A673 (cell line): Measurements from ENCODE around the gene PPFIBP1. TPM values are rescaled to one million over a fixed set of nuclear protein-coding genes. Genes with fewer than 3 reads are reported as not detected.
"Not testable (repeated sequence)": the region's sequence is repeated elsewhere in the genome, so short reads cannot be mapped to it uniquely, and the experiment has no call there.

Experiments used
- BruUV-seq: library from RNA; stranded (reverse); fragments of 400-500 nt; replicated peaks from 2 replicates; lab custom pipeline; 2021; lab: Mats Ljungman, UMichigan
- CTCF ChIA-PET: fragments of 300-600 bp; sonication (Branson Sonifier 250); formaldehyde crosslinking; loops from one replicate; lab custom pipeline; 2022; ENCODE audit warnings: antibody characterized with exemption; lab: Charles Lee
- POLR2A ChIA-PET: fragments of 300-600 bp; sonication (Branson Sonifier 250); formaldehyde crosslinking; loops from one replicate; lab custom pipeline; 2022; ENCODE audit warnings: antibody characterized with exemption; ENCODE audit not compliant: low non-redundant PET; lab: Charles Lee
- DNase-seq: peaks from one replicate; pipeline ENCODE4 v3.0.0-alpha.2; 2015; ENCODE audit warnings: low spot score
- H3K27ac ChIP-seq: fragments of 200-600 bp; sonication (generic); 2 replicates; pipeline ENCODE4 v1.5.1; 2016; ENCODE audit warnings: mixed run types, low read depth, mild to moderate bottlenecking, mixed read lengths, antibody characterized with exemption, low read length; ENCODE audit not compliant: poor library complexity, severe bottlenecking
- H3K27me3 ChIP-seq: fragments of 200-600 bp; sonication (generic); replicated peaks from 2 replicates; pipeline ENCODE4 v1.6.1; 2017; ENCODE audit warnings: mixed run types, low read depth, mild to moderate bottlenecking, mixed read lengths, antibody characterized with exemption, low read length; ENCODE audit not compliant: insufficient read depth, poor library complexity
- H3K36me3 ChIP-seq: fragments of 200-600 bp; sonication (generic); 2 replicates; pipeline ENCODE4 v1.6.1; 2016; ENCODE audit warnings: mixed run types, mild to moderate bottlenecking, mixed read lengths, antibody characterized with exemption, low read length; ENCODE audit not compliant: insufficient read depth, poor library complexity, severe bottlenecking
- H3K4me1 ChIP-seq: fragments of 200-600 bp; sonication (generic); 2 replicates; pipeline ENCODE4 v1.6.1; 2017; ENCODE audit warnings: mixed run types, mild to moderate bottlenecking, mixed read lengths, antibody characterized with exemption, low read length; ENCODE audit not compliant: insufficient read depth, poor library complexity, severe bottlenecking
- H3K4me3 ChIP-seq: fragments of 200-600 bp; sonication (generic); 2 replicates; pipeline ENCODE4 v1.5.1; 2016; ENCODE audit warnings: low read depth, mixed run types, mild to moderate bottlenecking, mixed read lengths, low read length; ENCODE audit not compliant: poor library complexity, severe bottlenecking
- H3K9me3 ChIP-seq: fragments of 200-600 bp; sonication (generic); 2 replicates; pipeline ENCODE4 v1.6.1; 2016; ENCODE audit warnings: mixed run types, low read depth, mild to moderate bottlenecking, mixed read lengths, antibody characterized with exemption, low read length; ENCODE audit not compliant: poor library complexity, severe bottlenecking
- EZH2 ChIP-seq: fragments of 200-600 bp; sonication (generic); IDR thresholded peaks from 2 replicates; pipeline ENCODE4 v1.6.1; 2017; ENCODE audit warnings: borderline replicate concordance, low read depth, mild to moderate bottlenecking, mixed read lengths, antibody characterized with exemption, low read length; ENCODE audit not compliant: poor library complexity, severe bottlenecking
- intact Hi-C: fragments of 100-400 bp; cut with micrococcal nuclease; formaldehyde crosslinking; loops from one replicate; pipeline ENCODE4 v1.10.0; 2022; ENCODE audit not compliant: unreplicated experiment
- total RNA-seq: library from RNA; stranded (reverse); gene quantifications from 2 replicates; pipeline ENCODE4 v1.2.3, GENCODE V29; 2021
- TF ChIP-seq, protein P1 (sequence below): fragments of 300-800, 200-600 bp; sonication (generic); conservative IDR thresholded peaks from 2 replicates; pipeline ENCODE4 v1.5.1; 2017; ENCODE audit warnings: low read depth, mild to moderate bottlenecking, antibody characterized with exemption, low read length, moderate library complexity, mixed read lengths

The PPFIBP1 gene
- total RNA-seq, 1 experiment from 2014 or later = 41.2 TPM

DNA sequence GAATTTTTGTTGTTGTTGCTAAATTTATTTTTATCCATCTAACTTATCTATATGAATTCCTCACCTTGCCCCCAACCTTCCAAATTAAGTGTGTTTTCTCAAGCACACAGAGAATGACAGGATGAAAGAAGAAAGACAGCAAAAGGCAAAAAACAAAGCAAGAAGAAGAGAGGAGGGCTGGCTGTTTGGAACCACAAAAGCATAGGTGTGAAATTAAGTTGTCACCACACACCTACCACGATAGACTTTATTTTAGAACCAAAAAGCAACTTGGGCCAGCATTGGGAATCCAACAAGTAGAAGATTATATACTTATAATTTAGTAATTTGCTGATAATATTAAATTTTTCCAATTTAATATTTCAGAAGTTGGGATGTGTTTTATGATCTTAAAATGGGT lies 113.5 kb downstream of the PPFIBP1 start:
- H3K27ac ChIP-seq = no peak overlapping the region
- no peaks in the 10 kb centered on the region for H3K27me3 ChIP-seq
- DNase-seq = no peak
- CTCF ChIA-PET = no interaction called here
- H3K4me1 ChIP-seq = no peaks in the 10 kb centered on the region
- POLR2A ChIA-PET = no interaction called here
- BruUV-seq = no TSS peak
- H3K36me3 ChIP-seq = no peaks in the 10 kb centered on the region
- intact Hi-C loops = no loop called here
- TF ChIP-seq, protein P1, sequence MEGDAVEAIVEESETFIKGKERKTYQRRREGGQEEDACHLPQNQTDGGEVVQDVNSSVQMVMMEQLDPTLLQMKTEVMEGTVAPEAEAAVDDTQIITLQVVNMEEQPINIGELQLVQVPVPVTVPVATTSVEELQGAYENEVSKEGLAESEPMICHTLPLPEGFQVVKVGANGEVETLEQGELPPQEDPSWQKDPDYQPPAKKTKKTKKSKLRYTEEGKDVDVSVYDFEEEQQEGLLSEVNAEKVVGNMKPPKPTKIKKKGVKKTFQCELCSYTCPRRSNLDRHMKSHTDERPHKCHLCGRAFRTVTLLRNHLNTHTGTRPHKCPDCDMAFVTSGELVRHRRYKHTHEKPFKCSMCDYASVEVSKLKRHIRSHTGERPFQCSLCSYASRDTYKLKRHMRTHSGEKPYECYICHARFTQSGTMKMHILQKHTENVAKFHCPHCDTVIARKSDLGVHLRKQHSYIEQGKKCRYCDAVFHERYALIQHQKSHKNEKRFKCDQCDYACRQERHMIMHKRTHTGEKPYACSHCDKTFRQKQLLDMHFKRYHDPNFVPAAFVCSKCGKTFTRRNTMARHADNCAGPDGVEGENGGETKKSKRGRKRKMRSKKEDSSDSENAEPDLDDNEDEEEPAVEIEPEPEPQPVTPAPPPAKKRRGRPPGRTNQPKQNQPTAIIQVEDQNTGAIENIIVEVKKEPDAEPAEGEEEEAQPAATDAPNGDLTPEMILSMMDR = no peak
- no peak for TF ChIP-seq EZH2
- H3K9me3 ChIP-seq = no peaks in the 10 kb centered on the region
- no peak overlapping the region for H3K4me3 ChIP-seq

DNA sequence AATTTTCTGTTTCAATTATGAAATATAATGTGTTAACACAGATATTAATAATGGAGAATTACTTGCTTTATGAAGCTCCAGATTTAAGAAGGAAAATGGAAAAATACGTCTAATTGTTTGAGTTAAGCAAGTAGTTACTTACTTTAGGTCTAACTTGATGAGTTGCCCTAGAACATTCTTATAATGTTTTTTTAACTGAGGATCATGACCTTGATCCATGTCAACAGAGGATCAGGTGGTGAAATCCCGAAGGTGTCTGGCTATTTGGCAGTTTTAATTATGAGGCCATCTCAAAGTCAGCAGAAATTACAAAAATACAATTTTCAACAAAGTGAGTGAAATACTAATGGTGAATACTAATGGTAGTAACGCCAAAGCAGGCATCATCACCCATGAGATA lies 115.3 kb downstream of the PPFIBP1 start:
- Histone ChIP-seq H3K36me3 (no peaks in the 10 kb centered on the region), H3K4me3 (no peak overlapping the region), H3K9me3 (no peaks in the 10 kb centered on the region), H3K27me3 (no peaks in the 10 kb centered on the region), H3K27ac (no peak overlapping the region), H3K4me1 (peaks cover 2% of the 10 kb centered on the region)
- intact Hi-C loops = no loop called here
- no peak for TF ChIP-seq EZH2
- TF ChIP-seq, protein P1 = no peak
- ChIA-PET CTCF (no interaction called here), POLR2A (no interaction called here)
- DNase-seq = no peak
- no TSS peak for BruUV-seq

DNA sequence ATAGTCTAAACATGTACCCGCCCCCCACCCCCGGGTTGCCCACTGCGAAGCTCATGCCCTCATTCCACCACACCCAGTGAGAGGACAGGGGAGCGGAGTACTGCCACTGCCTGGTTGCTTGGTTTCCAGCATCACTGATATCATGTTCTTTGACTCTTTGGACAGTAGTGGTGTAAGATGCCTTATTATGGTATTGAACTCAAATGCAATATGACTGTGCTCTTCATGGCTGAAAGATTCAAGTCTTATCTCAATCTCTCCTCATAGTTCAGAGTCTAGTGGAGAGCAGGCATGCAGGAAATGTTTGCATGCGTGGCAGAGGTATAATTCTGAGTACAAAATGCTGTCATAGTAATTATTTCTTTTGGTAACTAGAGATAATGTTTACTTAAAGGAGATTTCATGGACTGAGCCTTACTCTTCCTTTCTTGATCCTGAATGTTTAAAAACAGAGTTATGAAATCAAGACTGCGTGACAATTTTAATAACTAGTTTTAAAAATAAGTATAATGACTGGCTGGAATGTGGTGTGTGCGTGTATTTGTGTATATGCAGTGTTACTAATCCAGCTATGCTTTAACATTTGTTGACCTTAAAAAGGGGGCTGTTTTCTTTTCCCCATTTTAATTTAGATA lies 116.7 kb downstream of the PPFIBP1 start:
- H3K4me3 ChIP-seq, H3K36me3 ChIP-seq, BruUV-seq, H3K9me3 ChIP-seq, H3K27ac ChIP-seq, H3K27me3 ChIP-seq, intact Hi-C loops, DNase-seq, POLR2A ChIA-PET, CTCF ChIA-PET: not testable (repeated sequence)
- peaks cover 12% of the 10 kb centered on the region for H3K4me1 ChIP-seq

DNA sequence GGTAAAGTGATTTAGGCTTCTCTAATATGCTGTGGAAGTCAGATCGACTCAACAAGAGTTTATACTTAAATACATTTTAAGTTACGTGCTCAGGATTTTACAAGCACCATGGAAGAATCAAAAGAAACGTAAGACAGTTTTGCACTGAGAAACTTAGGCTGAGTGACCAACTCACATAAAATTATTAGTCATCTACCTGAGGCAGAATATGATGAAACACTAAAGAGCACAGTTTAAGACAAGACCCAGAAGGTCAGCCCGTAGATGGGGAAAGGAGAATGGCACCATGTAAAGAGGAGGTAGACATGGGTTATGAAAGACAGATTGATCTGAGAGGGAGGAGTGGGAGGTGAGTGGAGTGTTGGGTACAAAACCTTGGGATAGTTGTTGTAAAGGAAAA lies 118.4 kb downstream of the PPFIBP1 start:
- BruUV-seq, CTCF ChIA-PET: not testable (repeated sequence)

DNA sequence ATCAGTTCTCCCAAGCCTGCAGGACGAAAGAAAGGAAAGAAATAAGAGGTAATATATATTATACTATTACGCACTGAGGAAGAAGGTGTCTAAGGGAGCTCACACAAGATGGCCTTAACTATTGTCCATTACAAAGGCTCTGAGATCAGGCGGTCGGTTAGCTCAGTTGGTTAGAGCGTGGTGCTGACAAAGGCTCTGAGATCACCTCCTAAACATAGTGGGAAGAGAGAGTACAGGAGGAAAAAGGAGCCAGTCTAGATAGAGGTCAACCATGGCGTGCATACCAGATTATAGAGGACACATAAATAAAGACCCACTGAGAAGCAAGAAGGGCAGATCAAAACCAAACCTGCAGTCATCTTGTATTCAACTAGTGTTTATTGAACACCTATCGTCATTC lies 118.9 kb downstream of the PPFIBP1 start:
- POLR2A ChIA-PET, H3K9me3 ChIP-seq, H3K27me3 ChIP-seq, H3K27ac ChIP-seq, H3K36me3 ChIP-seq, DNase-seq, BruUV-seq, intact Hi-C loops, H3K4me3 ChIP-seq, CTCF ChIA-PET: not testable (repeated sequence)
- H3K4me1 ChIP-seq = peaks cover 12% of the 10 kb centered on the region

More for the DNA sequence above, 118.4 kb downstream of the PPFIBP1 start:
- DNase-seq, H3K27ac ChIP-seq, H3K4me3 ChIP-seq, H3K36me3 ChIP-seq, H3K27me3 ChIP-seq, POLR2A ChIA-PET, H3K9me3 ChIP-seq, intact Hi-C loops: not testable (repeated sequence)
- peaks cover 12% of the 10 kb centered on the region for H3K4me1 ChIP-seq
